GM18507 (cell line): ENCODE measurements around the gene PABPN1L.

Experiments
- DNase-seq: peaks from one replicate; pipeline ENCODE4 v3.0.0; 2011; ENCODE audit warnings: low read depth; ENCODE audit not compliant: insufficient read length; ENCODE audit errors: extremely low spot score
- FAIRE-seq: peaks from 2 replicates; lab custom pipeline; 2011; peaks lifted over from hg19 to GRCh38; lab: Jason Lieb, UNC

PABPN1L gene

DNA sequence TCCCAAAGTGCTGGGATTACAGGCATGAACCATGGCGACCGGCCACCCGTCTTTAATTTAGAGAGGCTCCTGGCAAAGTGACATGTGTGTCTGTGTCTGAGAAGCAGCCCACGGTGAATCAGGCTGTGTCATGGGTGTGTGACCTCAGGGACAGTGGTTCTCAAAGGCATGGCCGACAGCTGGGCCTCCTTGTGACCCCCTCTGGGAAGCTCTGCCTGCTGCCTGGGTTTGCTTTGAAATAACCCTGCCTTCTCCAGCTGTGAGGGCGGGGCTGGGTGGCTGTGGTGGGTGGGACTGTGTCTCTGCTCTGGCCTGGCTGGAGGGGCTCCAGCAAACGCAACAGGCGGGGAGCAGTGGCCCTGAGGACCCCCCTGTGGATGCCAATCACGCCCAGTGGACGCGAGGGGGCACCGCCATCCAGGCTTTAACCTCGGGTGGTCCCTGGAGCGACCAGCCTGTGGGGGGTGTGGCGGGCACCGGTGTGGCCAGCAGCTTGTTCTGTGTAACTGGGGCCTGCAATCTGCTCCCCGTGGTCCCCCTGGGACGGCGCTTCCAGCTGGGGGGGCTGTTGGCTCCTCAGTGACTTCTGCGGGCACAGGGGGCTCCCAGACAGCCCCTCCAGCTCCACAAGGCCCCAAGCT is 46.0 kb downstream of the PABPN1L start:
- DNase-seq (no peak), FAIRE-seq (no peak)

DNA sequence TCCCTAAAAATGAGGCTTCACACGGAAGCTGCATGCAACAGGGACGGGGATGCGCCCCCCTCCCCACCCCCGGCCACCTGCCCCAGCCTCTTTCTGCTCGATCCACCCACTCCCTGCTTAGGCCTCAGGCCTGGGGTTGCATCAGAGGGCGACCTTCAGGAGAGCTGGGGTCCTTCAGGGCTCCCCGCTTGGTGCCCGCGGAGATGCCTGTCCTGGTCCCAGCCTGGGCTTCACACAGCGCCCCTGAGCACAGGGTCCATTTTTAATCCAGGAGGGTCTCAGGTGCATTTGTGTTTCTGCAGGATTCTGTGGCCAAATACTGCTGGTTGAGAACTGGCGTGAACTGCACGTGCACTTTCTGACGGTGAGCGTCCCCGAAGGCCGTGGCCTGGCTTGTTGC is 47.3 kb downstream of the PABPN1L start:
- no peak for FAIRE-seq
- no peak for DNase-seq

- no peak for DNase-seq
- no peak for FAIRE-seq
Observed at GRCh38 chr16:88818575-88818874, 47.9 kb downstream of the PABPN1L start.

- no peak for DNase-seq
- no peak for FAIRE-seq
Observed at GRCh38 chr16:88817785-88818574, 48.5 kb downstream of the PABPN1L start.

DNA sequence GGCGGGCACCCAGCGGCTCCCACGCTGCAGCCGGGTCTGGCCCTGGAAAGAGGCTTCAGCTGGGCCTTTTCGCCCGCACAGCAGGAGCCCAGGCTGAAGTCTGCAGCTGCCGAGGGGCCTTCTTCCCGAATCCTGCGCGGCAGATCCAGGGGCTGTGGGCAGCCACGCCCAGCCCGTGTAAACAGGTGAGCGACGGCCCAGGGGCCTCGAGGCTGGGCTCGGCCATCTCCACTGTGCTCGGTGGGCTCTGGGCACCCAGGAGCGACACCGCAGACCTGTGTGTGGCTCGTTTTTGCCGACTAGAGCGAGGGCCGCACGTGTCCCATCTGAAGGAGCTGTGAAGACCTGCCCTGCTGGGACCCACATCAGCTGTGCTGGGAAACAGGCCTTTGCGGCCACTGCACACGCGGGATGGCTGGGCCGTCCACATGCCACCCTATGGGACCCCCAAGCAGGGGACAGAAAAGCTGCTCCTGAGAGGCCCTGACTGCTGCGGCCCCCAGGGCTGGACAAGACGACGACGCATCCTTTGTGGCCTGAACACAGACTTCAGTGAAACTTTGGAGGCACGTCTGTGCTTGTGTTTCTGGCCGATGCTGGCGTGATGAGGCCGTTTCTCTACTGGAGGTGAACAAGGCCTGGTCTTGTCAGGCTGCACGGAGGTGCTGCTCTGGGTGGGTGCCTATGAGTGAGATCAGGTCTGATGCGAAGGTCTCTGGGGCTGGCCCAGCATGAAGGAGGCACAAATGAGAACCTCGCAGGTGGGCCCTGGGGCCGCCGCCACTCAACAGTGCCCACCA is 49.5 kb downstream of the PABPN1L start:
- DNase-seq = no peak
- no peak for FAIRE-seq

DNA sequence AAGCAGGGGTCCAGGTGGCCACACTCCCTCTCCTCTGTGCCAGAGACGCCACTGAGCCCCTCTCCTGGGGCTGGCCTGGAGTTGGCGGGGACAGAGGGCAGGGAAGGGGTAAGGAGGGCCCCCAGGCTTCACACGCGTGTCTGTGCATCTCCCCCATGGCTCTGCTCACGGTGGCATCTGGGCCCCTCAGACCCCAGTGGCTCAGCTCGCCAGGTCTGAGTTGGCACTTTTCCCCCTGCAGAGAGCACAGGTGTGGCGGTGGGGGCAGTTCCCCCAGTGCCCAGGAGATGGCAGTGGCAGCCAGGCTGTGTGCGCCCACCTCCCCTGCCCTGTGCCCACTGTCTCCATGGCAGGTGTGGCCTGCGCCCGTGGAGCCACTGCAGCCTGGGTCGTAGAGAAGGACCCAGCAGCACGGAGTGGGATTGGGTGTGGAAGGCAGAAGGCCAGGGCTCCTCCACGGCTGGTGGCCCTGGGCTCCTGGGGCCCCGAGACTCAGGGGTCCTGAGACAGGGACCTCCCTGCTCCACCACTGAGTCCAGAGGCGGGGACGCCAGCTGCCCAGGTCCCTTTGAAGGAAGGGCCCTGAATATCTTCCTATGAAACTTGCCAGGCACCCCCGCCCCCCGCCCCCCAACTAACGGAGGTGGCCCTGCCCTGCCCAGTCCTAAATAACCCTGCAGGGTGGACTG is 50.4 kb downstream of the PABPN1L start:
- peak; percentile 54 for FAIRE-seq
- DNase-seq = no peak

- no peak for FAIRE-seq
- no peak for DNase-seq
Observed at GRCh38 chr16:88815227-88815626, 51.2 kb downstream of the PABPN1L start.

GRCh38 chr16:88814144-88814502 is 52.3 kb downstream of the PABPN1L start:
- FAIRE-seq = no peak
- DNase-seq = no peak
